Left cardiac atrium (tissue), 4 donors: ENCODE data around the gene YIF1A. TPM values are rescaled to one million over a fixed set of nuclear protein-coding genes. Genes with fewer than 3 reads are reported as not detected.

Experiments
- ATAC-seq, 2 donors: fragments of 200-7000 bp; cut with Tn5 transposase; one replicate each; pipeline ENCODE4 v1.9.1; 2020; ENCODE audit warnings: mild to moderate bottlenecking in 2 of 2, moderate library complexity in 2 of 2
- DNase-seq: peaks from one replicate; pipeline ENCODE4 v3.0.0-alpha.2; 2020
- intact Hi-C, 2 donors: fragments of 100-400 bp; cut with DNase I; formaldehyde crosslinking; loops; one replicate each; pipeline versions ENCODE4 v1.14.1 to v1.15.1; 2022 to 2023
- total RNA-seq, 2 donors: library from RNA; stranded (reverse); fragmentation: NEBNext Ultra II Directional; extraction: Animal tissue kit (Norgen Biotek cat#: 25700); gene quantifications; one replicate each; pipeline ENCODE4 v1.2.1, GENCODE V29; 2021
- donor health status: DM: no; HTN: yes; CAD: no.
- donor health status: DM: no; HTN: yes; CAD: no; lungs with severe emphysema.
- donor health status: DM: yes; HTN: yes; CAD: no.
- donor health status: Dilated cardiomyopathy.

YIF1A gene
- total RNA-seq, 2 donors from 2014 or later = 53.2 to 81.1 TPM

DNA sequence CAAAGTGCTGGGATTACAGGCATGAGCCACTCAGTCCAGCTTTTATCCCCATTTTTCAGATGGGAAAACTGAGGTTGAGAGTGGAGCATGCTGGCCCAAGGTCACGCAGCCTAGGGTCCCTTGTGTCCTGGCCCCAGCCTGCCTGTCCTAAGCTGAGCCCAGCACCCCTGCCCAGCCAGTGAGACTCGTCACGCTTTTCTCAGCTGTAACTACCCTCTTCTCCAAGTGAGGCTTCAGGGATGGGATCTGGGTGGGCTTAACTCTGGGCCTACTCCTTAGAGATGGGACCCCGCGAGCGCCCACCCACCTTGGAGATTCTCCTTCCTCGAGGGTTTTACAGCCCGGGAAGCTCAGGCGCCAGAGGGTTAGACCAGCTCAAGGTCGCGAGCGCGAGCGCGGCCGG lies 2.4 kb upstream of the YIF1A start:
- DNase-seq (no peak), ATAC-seq (no peak)
- intact Hi-C loops = no loop called here

GRCh38 chr11:66290330-66290621 lies 1.3 kb upstream of the YIF1A start:
- intact Hi-C loops = no loop called here
- no peak for ATAC-seq
- DNase-seq = no peak

DNA sequence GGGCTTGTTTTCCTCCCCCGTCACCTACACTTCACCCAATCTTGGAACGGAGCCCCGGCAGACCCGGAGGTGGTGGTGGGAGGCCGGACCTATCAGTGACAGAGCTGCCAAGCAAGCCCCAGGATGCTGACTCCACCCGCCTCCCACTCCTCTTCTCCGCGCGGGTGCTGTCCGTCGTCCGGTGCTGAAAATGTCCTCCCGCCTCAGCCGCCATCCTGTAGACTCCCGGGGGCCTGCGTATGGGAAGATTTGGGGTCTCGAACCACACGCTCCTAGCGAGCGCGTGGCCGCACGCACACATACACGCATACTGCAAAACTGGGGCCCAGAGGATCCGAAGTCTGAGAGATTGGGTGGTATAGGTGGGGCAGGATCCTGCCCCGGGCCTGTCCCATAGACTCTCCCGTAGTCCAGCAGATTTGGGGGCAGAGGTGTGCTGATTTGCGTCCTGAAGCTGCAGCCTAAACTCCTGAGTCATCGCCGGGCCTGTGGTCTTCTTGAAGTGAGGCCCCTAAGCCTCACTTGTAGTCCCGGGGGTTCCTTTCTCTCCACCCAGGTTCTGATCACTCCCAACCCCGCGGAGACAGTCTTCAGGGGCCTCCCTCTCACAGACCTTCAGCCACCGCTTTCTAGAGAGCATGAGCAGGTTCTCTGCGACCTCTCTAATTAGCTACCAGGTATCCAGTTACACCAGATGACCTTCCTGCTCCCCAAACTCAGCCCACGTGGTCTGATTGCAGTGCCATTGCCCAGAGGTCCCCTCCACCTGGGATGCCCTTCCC lies 796 bp upstream of the YIF1A start:
- intact Hi-C loops = loop anchor here in 1 of 2 donors (10.0 kb wide), 1 partner anchor 65 kb away; no protein-coding TSS in a partner anchor
- ATAC-seq (peak; percentile 58 to 61), DNase-seq (peak; percentile 81)

DNA sequence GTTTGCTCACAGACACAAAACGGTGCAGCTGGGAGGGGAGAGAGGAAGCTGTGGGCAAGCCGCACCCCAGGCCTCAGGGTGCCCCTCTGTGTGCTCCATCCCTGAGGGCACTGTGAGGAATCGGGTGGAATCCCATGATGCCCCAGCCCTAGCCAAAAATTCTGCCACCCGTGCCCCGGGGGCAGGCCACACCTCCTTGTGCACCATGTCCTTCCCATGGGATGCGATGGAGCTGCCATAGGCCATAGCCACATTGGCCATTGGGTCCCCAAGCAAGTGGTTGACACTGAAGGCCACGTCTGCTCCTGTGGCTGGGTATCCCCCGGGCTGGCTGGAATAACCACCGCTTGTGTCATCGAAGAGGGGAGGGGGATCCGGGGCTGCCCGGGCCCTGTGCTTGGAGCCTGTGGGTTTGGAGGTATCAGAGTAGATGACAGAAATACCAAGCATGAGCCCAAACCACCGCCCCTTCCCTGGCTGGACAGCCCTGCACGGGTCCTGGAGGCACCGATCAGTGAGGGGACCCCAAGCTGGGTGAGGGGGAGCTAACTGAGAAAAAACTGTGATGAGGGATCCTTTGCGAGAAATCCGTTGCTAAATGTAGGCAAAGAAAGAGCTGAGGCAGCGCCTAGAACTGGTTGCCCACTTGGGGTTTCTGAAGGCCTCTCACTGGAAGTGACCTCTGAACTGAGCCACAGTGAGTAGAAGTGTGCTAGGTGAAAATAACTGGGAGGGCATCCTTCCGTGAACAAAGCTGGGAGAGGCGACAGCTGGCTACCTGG lies 863 bp downstream of the YIF1A start:
- no peak for ATAC-seq
- no peak for DNase-seq
- intact Hi-C loops = loop anchor here in 1 of 2 donors (10.0 kb wide), 1 partner anchor 63 kb away; no protein-coding TSS in a partner anchor

DNA sequence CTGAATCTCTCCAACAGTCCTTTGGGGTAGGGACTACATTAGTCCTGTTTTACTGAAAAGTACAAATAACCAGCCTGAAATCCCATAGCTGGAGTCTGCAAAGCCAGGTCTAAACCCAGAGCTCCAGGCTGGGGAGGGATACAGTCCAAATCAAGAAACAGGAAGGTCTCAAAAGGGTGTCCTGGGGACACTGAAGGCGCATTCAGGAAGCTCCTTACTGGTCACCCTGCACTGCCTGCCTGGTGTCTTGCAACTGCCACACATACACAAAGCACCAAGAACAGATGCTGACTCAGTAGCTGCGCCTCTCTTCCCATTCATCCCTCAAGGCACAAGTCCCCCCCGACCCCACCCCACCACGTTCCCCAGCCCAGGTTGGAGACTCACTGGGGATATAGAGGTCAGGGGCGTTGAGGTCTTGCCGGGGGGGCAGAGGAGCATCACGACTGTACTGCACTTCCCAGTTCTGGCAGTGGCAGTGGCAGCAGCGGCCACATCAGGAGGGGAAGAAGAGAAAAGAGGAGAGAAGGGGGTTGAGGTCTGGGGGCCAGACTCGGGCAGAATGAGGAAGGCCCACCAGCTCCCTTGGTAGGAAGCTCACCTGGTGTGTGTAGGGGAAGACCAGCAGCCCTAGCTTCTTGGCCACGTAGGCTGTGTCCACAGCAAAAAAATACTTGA lies 1.6 kb downstream of the YIF1A start:
- ATAC-seq (no peak), DNase-seq (no peak)
- intact Hi-C loops = loop anchor here in 1 of 2 donors (10.0 kb wide), 1 partner anchor 63 kb away; no protein-coding TSS in a partner anchor

DNA sequence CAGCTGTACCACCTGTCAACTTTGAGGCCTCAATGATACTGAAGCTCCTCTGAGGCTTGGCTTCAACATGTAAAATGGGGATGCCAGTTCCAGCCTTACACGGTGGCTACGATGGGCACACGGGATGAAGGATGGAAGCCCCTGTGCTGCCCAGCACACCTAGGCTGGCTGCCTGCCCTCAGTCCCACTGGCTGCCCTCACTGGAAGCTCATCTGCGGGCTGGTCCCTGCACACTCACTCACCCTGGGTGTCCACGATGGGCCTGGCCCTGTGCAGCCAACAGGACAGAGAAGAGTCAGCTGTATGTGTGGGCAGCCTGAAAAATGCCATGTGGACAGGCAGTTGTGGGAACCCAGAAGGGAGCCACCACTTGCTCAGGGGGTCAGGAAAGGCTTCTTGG lies 2.2 kb downstream of the YIF1A start:
- intact Hi-C loops = loop anchor here in 1 of 2 donors (10.0 kb wide), 1 partner anchor 62 kb away; no protein-coding TSS in a partner anchor
- no peak for ATAC-seq
- no peak for DNase-seq

GRCh38 chr11:66285250-66285947 lies 3.5 kb downstream of the YIF1A start:
- no peak for ATAC-seq
- no peak for DNase-seq
- intact Hi-C loops = loop anchor here in 1 of 2 donors (10.0 kb wide), 1 partner anchor 61 kb away; no protein-coding TSS in a partner anchor

GRCh38 chr11:66284526-66285078 lies 4.3 kb downstream of the YIF1A start:
- DNase-seq (no peak), ATAC-seq (no peak)
- intact Hi-C loops = loop anchor here in 1 of 2 donors (10.0 kb wide), 1 partner anchor 60 kb away; no protein-coding TSS in a partner anchor

DNA sequence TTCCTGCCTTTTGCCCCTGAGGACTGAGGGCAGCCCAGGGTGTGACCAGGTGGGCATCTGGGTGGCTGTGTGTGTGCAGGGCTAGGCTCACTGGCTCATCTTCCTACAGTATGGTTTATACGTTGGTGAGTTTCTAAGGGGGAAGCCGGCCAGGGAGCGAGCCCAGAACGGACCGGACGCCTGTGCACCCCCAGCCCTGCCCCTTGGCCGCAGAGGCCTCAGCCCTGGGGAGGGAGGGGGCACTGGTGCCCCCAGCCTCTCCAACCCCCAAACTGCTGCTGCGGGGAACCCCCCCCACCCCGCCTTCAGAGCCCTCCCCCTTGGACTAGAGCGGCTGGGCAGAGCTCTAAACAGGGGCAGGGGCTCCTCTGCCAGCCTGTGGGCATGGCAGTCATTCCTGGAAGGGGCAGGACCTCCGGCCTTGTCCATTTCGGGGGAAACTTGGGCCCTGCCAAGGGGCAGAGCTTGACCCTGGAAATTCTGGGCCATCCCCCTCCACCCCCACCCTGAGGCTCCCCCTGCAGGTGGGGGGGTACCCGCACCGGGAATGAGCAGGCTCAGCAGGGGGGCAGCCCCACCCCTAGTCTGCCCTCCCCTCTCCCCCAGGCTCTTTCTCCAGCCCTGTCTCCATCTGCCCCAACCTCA lies 5.4 kb downstream of the YIF1A start:
- ATAC-seq = no peak
- intact Hi-C loops = loop anchor here in 1 of 2 donors (10.0 kb wide), 1 partner anchor 59 kb away; no protein-coding TSS in a partner anchor
- DNase-seq = no peak

DNA sequence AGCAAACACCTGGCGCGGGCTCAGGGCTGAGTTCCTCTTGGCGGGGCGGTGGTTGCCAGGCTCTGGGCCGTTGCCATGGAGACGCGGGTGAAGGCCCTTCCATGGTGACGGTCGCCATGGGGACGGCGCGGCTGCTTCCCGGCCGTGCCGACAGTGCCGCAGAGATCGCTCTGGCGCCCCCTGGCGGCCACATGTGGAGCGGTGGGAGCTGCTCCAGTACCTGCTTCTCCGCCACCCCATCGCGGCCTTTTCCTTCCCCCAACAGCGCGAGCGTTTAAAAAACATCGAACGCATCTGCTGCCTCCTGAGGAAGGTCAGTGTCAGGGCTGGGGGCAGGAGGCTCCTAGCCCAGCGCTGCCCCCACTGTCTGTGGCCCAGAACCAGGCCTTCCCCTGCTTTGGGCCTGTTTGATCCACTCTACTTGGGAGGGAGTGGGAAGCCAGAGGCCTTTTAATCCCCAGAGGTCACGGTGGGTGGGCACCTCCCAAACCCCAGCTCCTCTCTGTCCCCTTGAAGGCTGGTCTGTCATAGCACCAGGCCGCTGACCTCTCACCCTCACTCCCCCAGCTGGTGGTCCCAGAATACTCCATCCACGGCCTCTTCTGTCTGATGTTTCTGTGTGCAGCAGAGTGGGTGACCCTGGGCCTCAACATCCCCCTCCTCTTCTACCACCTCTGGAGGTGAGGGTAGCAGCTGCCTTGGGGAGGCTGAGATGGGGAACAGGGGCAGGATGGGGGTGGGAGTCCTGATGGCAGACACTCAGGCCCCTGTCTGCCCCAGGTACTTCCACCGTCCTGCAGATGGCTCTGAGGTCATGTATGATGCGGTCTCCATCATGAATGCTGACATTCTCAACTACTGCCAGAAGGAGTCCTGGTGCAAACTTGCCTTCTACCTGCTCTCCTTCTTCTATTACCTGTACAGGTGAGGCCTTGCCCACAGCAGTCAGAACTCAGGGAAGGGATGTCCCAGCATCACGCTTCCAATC lies 6.2 kb downstream of the YIF1A start:
- DNase-seq (peak; percentile 99), ATAC-seq (peak; percentile 84 to 86)
- intact Hi-C loops = loop anchor here in 1 of 2 donors (10.0 kb wide), 1 partner anchor 58 kb away; no protein-coding TSS in a partner anchor

GRCh38 chr11:66281776-66282467 lies 7.0 kb downstream of the YIF1A start:
- ATAC-seq = no peak
- intact Hi-C loops = loop anchor here in 1 of 2 donors (10.0 kb wide), 1 partner anchor 57 kb away; no protein-coding TSS in a partner anchor

DNA sequence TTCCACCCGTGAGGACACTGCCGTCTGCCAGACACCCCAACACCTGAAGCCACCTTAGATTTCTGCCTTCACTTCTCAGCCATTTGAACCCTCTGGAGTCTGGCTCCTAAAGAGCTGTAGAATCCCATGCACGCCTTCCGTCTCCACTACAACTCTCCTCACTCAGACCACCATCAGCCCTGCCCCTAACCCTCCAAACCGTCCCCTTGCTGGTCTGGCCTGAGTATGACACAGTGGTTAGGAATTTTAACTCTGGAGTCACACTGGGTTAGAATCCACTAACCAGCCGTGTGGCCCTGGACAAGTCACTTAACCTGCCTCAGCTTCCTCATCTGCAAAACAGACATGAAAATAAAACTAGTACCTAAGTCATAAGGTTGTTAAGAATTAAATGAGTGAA lies 7.9 kb downstream of the YIF1A start:
- ATAC-seq (no peak), DNase-seq (no peak)
- intact Hi-C loops = loop anchor here in 1 of 2 donors (10.0 kb wide), 1 partner anchor 56 kb away; no protein-coding TSS in a partner anchor

More at GRCh38 chr11:66281776-66282467, 7.0 kb downstream of the YIF1A start:
- no peak for DNase-seq

- intact Hi-C loops = loop anchor here in 1 of 2 donors (10.0 kb wide), 1 partner anchor 56 kb away; no protein-coding TSS in a partner anchor
- ATAC-seq = no peak
- no peak for DNase-seq
Measured at GRCh38 chr11:66280428-66280827, 8.5 kb downstream of the YIF1A start.

GRCh38 chr11:66279092-66279734 lies 9.7 kb downstream of the YIF1A start:
- intact Hi-C loops = no loop called here
- ATAC-seq (no peak), DNase-seq (no peak)

- intact Hi-C loops = no loop called here
- no peak for ATAC-seq
Measured at GRCh38 chr11:66278363-66279091, 10.4 kb downstream of the YIF1A start.

More at GRCh38 chr11:66278363-66279091, 10.4 kb downstream of the YIF1A start:
- no peak for DNase-seq
